ENCODE data around the gene FRRS1. TPM values are rescaled to one million over a fixed set of nuclear protein-coding genes. Genes with fewer than 3 reads are reported as not detected.
A peak's percentile ranks its signal among the peaks of the same experiment; 100 is the strongest.

The FRRS1 gene
- total RNA-seq, 1 experiment from 2014 or later: 7.2 TPM

- no peaks in the 10 kb centered on the region for H3K27me3 Mint-ChIP-seq (ENCODE audit: insufficient read depth, unreplicated experiment)
- DNase-seq (ENCODE audit: unreplicated experiment): no peak
- no peaks in the 10 kb centered on the region for H3K9me3 Mint-ChIP-seq (ENCODE audit: unreplicated experiment)
- H3K27ac Mint-ChIP-seq (ENCODE audit: low read depth, unreplicated experiment): no peak overlapping the region
- POLR2A ChIA-PET: no interaction called here
- TF ChIP-seq CTCF (IDR thresholded peaks at IDR 0.05; ENCODE audit: unreplicated experiment): no peak
- H3K4me3 Mint-ChIP-seq (ENCODE audit: unreplicated experiment): no peak overlapping the region
- no peaks in the 10 kb centered on the region for H3K36me3 Mint-ChIP-seq (ENCODE audit: insufficient read depth, unreplicated experiment)
- BruUV-seq (replicated peaks): no TSS peak
- H3K4me1 Mint-ChIP-seq (ENCODE audit: insufficient read depth, unreplicated experiment): no peaks in the 10 kb centered on the region
- CTCF ChIA-PET: interaction anchor here (0.6 kb wide), 1 partner anchor 139 kb away, joined by 3 read pairs; no protein-coding TSS in a partner anchor
- intact Hi-C loops (cut with micrococcal nuclease): no loop called here
Measured at GRCh38 chr1:99789715-99790114, 23.3 kb upstream of the FRRS1 start.

DNA sequence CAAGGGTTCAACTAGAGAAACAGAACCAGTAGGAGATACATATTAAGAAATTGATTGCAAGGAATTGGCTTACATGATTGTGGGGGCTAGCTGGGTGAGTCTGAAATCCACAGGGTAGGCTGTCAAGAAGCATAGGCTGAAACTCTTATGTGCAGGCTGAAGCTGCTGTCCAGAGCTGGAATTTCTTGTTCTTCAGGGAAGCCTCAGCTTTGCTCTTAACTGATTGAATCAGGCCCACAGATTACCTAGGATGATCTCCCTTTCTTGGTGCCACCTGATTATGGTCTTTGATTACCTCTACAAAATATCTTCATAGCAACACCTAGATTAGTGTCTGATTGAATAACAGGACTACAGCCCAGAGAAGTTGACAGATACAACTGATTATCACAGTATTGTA lies 22.5 kb upstream of the FRRS1 start:
- no peaks in the 10 kb centered on the region for H3K36me3 Mint-ChIP-seq (ENCODE audit: insufficient read depth, unreplicated experiment)
- ChIA-PET CTCF (interaction anchor here (0.5 kb wide), 1 partner anchor 501 kb away, joined by 3 read pairs; no protein-coding TSS in a partner anchor), POLR2A (no interaction called here)
- TF ChIP-seq CTCF (IDR thresholded peaks at IDR 0.05; ENCODE audit: unreplicated experiment): no peak
- BruUV-seq (replicated peaks): no TSS peak
- no peaks in the 10 kb centered on the region for H3K27me3 Mint-ChIP-seq (ENCODE audit: insufficient read depth, unreplicated experiment)
- H3K4me1 Mint-ChIP-seq (ENCODE audit: insufficient read depth, unreplicated experiment): no peaks in the 10 kb centered on the region
- no peak overlapping the region for H3K27ac Mint-ChIP-seq (ENCODE audit: low read depth, unreplicated experiment)
- no peak overlapping the region for H3K4me3 Mint-ChIP-seq (ENCODE audit: unreplicated experiment)
- no peaks in the 10 kb centered on the region for H3K9me3 Mint-ChIP-seq (ENCODE audit: unreplicated experiment)
- intact Hi-C loops (cut with micrococcal nuclease): no loop called here
- no peak for DNase-seq (ENCODE audit: unreplicated experiment)

- H3K27ac Mint-ChIP-seq (ENCODE audit: low read depth, unreplicated experiment): peak overlapping the region; percentile 7
- BruUV-seq (replicated peaks): no TSS peak
- TF ChIP-seq CTCF (IDR thresholded peaks at IDR 0.05; ENCODE audit: unreplicated experiment): no peak
- intact Hi-C loops (cut with micrococcal nuclease): no loop called here
- H3K36me3 Mint-ChIP-seq (ENCODE audit: insufficient read depth, unreplicated experiment): no peaks in the 10 kb centered on the region
- H3K27me3 Mint-ChIP-seq (ENCODE audit: insufficient read depth, unreplicated experiment): no peaks in the 10 kb centered on the region
- no peaks in the 10 kb centered on the region for H3K9me3 Mint-ChIP-seq (ENCODE audit: unreplicated experiment)
- DNase-seq (ENCODE audit: unreplicated experiment): no peak
- H3K4me1 Mint-ChIP-seq (ENCODE audit: insufficient read depth, unreplicated experiment): no peaks in the 10 kb centered on the region
- CTCF ChIA-PET: interaction anchor here (1.3 kb wide), 1 partner anchor 22 kb away, joined by 4 read pairs; no protein-coding TSS in a partner anchor
- H3K4me3 Mint-ChIP-seq (ENCODE audit: unreplicated experiment): no peak overlapping the region
- POLR2A ChIA-PET: interaction anchor here (0.8 to 0.9 kb wide), 2 partner anchors 21 kb away, joined by 3 to 4 read pairs; partner anchors contain the start of gene FRRS1
Measured at GRCh38 chr1:99786751-99787501, 20.5 kb upstream of the FRRS1 start.

DNA sequence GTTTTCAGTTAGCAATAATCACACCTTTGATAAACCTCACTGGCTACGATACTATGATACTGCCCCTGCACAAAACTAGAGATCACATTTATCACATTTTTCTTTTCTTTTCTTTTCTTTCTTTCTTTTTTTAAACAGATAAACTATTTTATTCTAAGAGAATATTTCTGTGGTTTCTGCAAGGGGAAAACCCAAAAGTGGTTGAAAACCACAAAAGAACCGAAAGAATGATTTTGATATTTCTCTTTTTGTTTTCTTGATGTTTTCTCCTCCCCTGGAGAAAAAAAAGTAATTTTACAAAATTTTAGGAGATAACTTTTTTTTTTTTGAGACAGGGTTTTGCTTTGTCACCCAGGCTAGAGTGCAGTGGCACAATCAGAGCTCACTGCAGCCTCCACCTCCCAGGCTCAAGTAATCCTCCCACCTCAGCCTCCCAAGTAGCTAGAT lies 18.4 kb upstream of the FRRS1 start:
- ChIA-PET POLR2A (no interaction called here), CTCF (no interaction called here)
- no peaks in the 10 kb centered on the region for H3K9me3 Mint-ChIP-seq (ENCODE audit: unreplicated experiment)
- DNase-seq (ENCODE audit: unreplicated experiment): no peak
- no peak overlapping the region for H3K4me3 Mint-ChIP-seq (ENCODE audit: unreplicated experiment)
- no peak for TF ChIP-seq CTCF (IDR thresholded peaks at IDR 0.05; ENCODE audit: unreplicated experiment)
- no TSS peak for BruUV-seq (replicated peaks)
- H3K36me3 Mint-ChIP-seq (ENCODE audit: insufficient read depth, unreplicated experiment): no peaks in the 10 kb centered on the region
- H3K27me3 Mint-ChIP-seq (ENCODE audit: insufficient read depth, unreplicated experiment): peaks cover 14% of the 10 kb centered on the region
- intact Hi-C loops (cut with micrococcal nuclease): no loop called here
- H3K4me1 Mint-ChIP-seq (ENCODE audit: insufficient read depth, unreplicated experiment): no peaks in the 10 kb centered on the region
- H3K27ac Mint-ChIP-seq (ENCODE audit: low read depth, unreplicated experiment): no peak overlapping the region
